Measurements from ENCODE around the gene ARMC2. TPM values are rescaled to one million over a fixed set of nuclear protein-coding genes. Genes with fewer than 3 reads are reported as not detected.
"Not testable (repeated sequence)": the region's sequence is repeated elsewhere in the genome, so short reads cannot be mapped to it uniquely, and the experiment has no call there.

Gene ARMC2
- total and polyA plus RNA-seq, 2 donors (not counting 1 experiment from before 2014, with no cell fraction given), result 4.8 to 9.9 TPM

GRCh38 chr6:108853077-108853476 lies 4.9 kb downstream of the ARMC2 start:
- H3K4me1 ChIP-seq (ENCODE audit: control insufficient read depth in 2 of 2, insufficient read depth in 2 of 2, low read length in 2 of 2), result peaks cover 5 to 7% of the 10 kb centered on the region in 2 donors
- H3K4me3 ChIP-seq (ENCODE audit: control extremely low read depth in 1 of 5, extremely low read depth in 1 of 5, insufficient read depth in 1 of 5, low read depth in 2 of 5, low read length in 4 of 5), result no peak overlapping the region
- Mint-ChIP-seq H3K27me3 (no peaks in the 10 kb centered on the region), H3K4me1 (peaks cover 6% of the 10 kb centered on the region), H3K9me3 (ENCODE audit: insufficient read depth) (peaks cover 3% of the 10 kb centered on the region), H3K27ac (no peak overlapping the region), H3K4me3 (no peak overlapping the region)
- no peak overlapping the region for H3K9ac ChIP-seq (ENCODE audit: low read length)
- no peak overlapping the region for H3K4me2 ChIP-seq (replicated peaks; ENCODE audit: low read depth, low read length, poor library complexity, severe bottlenecking)
- H3K9me3 ChIP-seq (ENCODE audit: control extremely low read depth in 1 of 3, control insufficient read depth in 2 of 3, insufficient read depth in 1 of 3, low read length in 2 of 3), result peaks cover 0 to 5% (median 4%) of the 10 kb centered on the region in 3 donors
- no peaks in the 10 kb centered on the region for H4K20me1 ChIP-seq (ENCODE audit: control insufficient read depth, insufficient read depth, low read length, poor library complexity, severe bottlenecking)
- no peaks in the 10 kb centered on the region for H3K79me2 ChIP-seq (ENCODE audit: control insufficient read depth, insufficient read depth, low read length)
- TF ChIP-seq, protein P1, sequence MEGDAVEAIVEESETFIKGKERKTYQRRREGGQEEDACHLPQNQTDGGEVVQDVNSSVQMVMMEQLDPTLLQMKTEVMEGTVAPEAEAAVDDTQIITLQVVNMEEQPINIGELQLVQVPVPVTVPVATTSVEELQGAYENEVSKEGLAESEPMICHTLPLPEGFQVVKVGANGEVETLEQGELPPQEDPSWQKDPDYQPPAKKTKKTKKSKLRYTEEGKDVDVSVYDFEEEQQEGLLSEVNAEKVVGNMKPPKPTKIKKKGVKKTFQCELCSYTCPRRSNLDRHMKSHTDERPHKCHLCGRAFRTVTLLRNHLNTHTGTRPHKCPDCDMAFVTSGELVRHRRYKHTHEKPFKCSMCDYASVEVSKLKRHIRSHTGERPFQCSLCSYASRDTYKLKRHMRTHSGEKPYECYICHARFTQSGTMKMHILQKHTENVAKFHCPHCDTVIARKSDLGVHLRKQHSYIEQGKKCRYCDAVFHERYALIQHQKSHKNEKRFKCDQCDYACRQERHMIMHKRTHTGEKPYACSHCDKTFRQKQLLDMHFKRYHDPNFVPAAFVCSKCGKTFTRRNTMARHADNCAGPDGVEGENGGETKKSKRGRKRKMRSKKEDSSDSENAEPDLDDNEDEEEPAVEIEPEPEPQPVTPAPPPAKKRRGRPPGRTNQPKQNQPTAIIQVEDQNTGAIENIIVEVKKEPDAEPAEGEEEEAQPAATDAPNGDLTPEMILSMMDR (IDR thresholded peaks at IDR 0.05), result no peak
- TF ChIP-seq EZH2 (IDR thresholded peaks at IDR 0.05; ENCODE audit: borderline replicate concordance, insufficient read depth, low read depth, low read length, poor library complexity, severe bottlenecking), result no peak
- ChIA-PET POLR2A (no interaction called here), CTCF (interaction anchor here (1.2 kb wide), 1 partner anchor 311 kb away, joined by 3 read pairs; no protein-coding TSS in a partner anchor)
- intact Hi-C loops (cut with micrococcal nuclease), result no loop called here
- H2AFZ ChIP-seq (ENCODE audit: insufficient read depth, low read depth, low read length, poor library complexity, severe bottlenecking), result no peak overlapping the region
- H3K27me3 ChIP-seq (replicated peaks in 1 of 4; ENCODE audit: control extremely low read depth in 1 of 4, control insufficient read depth in 3 of 4, insufficient read depth in 4 of 4, low read length in 3 of 4), result no peaks in the 10 kb centered on the region
- no peak for DNase-seq
- peaks cover 13 to 19% of the 10 kb centered on the region in 2 experiments for H3K36me3 ChIP-seq (replicated peaks in 1 of 2; ENCODE audit: control extremely low read depth in 1 of 2, control insufficient read depth in 1 of 2, extremely low read depth in 1 of 2, insufficient read depth in 2 of 2, low read length in 1 of 2)
- H3K27ac ChIP-seq (ENCODE audit: low read length in 2 of 2), result no peak overlapping the region
- ATAC-seq (ENCODE audit: low read depth), result no peak

DNA sequence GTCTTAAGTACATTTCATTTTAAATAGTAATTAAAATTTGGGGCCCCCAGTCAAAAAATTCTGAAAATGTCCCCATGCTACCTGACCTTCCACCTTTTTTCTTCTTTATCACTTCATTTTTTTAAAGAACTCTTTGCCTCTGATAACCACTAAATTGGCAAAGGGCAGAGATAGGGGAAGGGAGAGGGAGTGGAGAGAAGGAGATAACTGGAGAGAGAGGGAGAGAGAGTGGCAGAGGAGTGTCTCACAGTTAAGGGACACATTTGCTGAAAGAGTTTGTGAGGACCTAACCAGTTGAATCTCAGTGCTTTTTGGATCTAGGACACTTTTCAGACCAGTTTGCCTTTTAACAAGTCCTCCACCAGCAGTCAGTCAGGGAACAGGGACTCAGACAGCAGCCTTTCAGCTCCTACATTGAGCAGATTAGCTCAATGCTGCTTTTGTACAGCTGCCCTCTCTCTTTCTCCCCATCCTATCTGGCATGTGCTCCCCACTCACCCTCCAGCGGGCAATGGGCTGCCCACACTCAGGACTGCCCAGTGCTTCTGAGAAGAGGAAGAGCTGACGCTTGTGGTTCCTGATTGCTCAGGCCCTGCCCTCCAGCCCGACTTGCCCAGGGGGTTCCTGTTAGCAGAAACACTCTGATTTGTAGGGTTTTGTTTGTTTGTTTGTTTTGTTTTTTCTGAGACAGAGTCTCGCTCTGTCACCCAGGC lies 14.4 kb downstream of the ARMC2 start:
- intact Hi-C loops (cut with micrococcal nuclease), result no loop called here
- no peaks in the 10 kb centered on the region for H3K79me2 ChIP-seq (ENCODE audit: control insufficient read depth, insufficient read depth, low read length)
- ATAC-seq (ENCODE audit: low read depth), result no peak
- H4K20me1 ChIP-seq (ENCODE audit: control insufficient read depth, insufficient read depth, low read length, poor library complexity, severe bottlenecking), result no peaks in the 10 kb centered on the region
- WGBS (ENCODE audit: insufficient coverage), result 63% methylated on average over 4 of the region's 4 CpGs
- no peak overlapping the region for H2AFZ ChIP-seq (ENCODE audit: insufficient read depth, low read depth, low read length, poor library complexity, severe bottlenecking)
- H3K4me3 ChIP-seq (ENCODE audit: control extremely low read depth in 1 of 5, extremely low read depth in 1 of 5, insufficient read depth in 1 of 5, low read depth in 2 of 5, low read length in 4 of 5), result no peak overlapping the region
- H3K27ac ChIP-seq (ENCODE audit: low read length in 2 of 2), result no peak overlapping the region
- no peaks in the 10 kb centered on the region for H3K4me1 ChIP-seq (ENCODE audit: control insufficient read depth in 2 of 2, insufficient read depth in 2 of 2, low read length in 2 of 2)
- H3K27me3 ChIP-seq (replicated peaks in 1 of 4; ENCODE audit: control extremely low read depth in 1 of 4, control insufficient read depth in 3 of 4, insufficient read depth in 4 of 4, low read length in 3 of 4), result no peaks in the 10 kb centered on the region
- no peak for DNase-seq
- peaks cover 7 to 17% of the 10 kb centered on the region in 2 experiments for H3K36me3 ChIP-seq (replicated peaks in 1 of 2; ENCODE audit: control extremely low read depth in 1 of 2, control insufficient read depth in 1 of 2, extremely low read depth in 1 of 2, insufficient read depth in 2 of 2, low read length in 1 of 2)
- Mint-ChIP-seq H3K9me3 (ENCODE audit: insufficient read depth) (no peaks in the 10 kb centered on the region), H3K27ac (no peak overlapping the region), H3K4me3 (no peak overlapping the region), H3K27me3 (no peaks in the 10 kb centered on the region), H3K4me1 (no peaks in the 10 kb centered on the region)
- H3K9me3 ChIP-seq (ENCODE audit: control extremely low read depth in 1 of 3, control insufficient read depth in 2 of 3, insufficient read depth in 1 of 3, low read length in 2 of 3), result no peaks in the 10 kb centered on the region
- no peak overlapping the region for H3K4me2 ChIP-seq (replicated peaks; ENCODE audit: low read depth, low read length, poor library complexity, severe bottlenecking)
- no peak overlapping the region for H3K9ac ChIP-seq (ENCODE audit: low read length)
- POLR2A ChIA-PET, result no interaction called here
- CTCF ChIA-PET, result no interaction called here
- TF ChIP-seq, protein P1 (IDR thresholded peaks at IDR 0.05), result no peak
- no peak for TF ChIP-seq EZH2 (IDR thresholded peaks at IDR 0.05; ENCODE audit: borderline replicate concordance, insufficient read depth, low read depth, low read length, poor library complexity, severe bottlenecking)

DNA sequence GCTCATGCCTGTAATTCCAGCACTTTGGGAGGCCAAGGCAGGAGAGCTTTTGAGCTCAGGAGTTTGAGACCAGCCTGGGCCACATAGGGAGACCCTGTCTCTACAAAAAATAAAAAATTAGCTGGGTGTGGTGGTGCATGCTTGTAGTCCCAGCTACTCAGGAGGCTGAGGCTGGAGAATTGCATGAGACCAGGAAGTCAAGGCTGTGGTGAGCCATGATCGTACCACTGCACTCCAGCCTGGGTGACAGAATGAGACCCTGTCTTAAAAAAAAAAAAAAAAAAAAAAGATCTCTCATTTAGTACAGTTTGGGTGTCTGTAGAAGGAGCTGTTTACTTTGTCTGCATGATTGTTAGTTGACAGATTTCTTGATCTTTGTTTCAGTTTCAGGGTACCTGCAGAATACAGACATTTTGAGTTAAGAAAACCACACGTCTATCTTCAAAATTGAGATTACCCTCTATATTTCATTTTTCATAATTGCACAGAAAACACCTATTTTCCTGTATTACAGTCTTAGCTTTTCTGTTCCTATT lies 17.6 kb downstream of the ARMC2 start:
- H3K79me2 ChIP-seq (ENCODE audit: control insufficient read depth, insufficient read depth, low read length); ATAC-seq (ENCODE audit: low read depth); H3K4me1 Mint-ChIP-seq; DNase-seq; H3K27me3 Mint-ChIP-seq; H3K4me1 ChIP-seq (ENCODE audit: control insufficient read depth in 2 of 2, insufficient read depth in 2 of 2, low read length in 2 of 2); H3K9me3 ChIP-seq (ENCODE audit: control extremely low read depth in 1 of 3, control insufficient read depth in 2 of 3, insufficient read depth in 1 of 3, low read length in 2 of 3); H3K4me3 ChIP-seq (ENCODE audit: control extremely low read depth in 1 of 5, extremely low read depth in 1 of 5, insufficient read depth in 1 of 5, low read depth in 2 of 5, low read length in 4 of 5); H2AFZ ChIP-seq (ENCODE audit: insufficient read depth, low read depth, low read length, poor library complexity, severe bottlenecking); H3K27ac ChIP-seq (ENCODE audit: low read length in 2 of 2); H3K27ac Mint-ChIP-seq; POLR2A ChIA-PET; H4K20me1 ChIP-seq (ENCODE audit: control insufficient read depth, insufficient read depth, low read length, poor library complexity, severe bottlenecking); H3K27me3 ChIP-seq (replicated peaks in 1 of 4; ENCODE audit: control extremely low read depth in 1 of 4, control insufficient read depth in 3 of 4, insufficient read depth in 4 of 4, low read length in 3 of 4); H3K4me3 Mint-ChIP-seq; H3K4me2 ChIP-seq (replicated peaks; ENCODE audit: low read depth, low read length, poor library complexity, severe bottlenecking); H3K9ac ChIP-seq (ENCODE audit: low read length); H3K9me3 Mint-ChIP-seq (ENCODE audit: insufficient read depth); intact Hi-C loops (cut with micrococcal nuclease); H3K36me3 ChIP-seq (replicated peaks in 1 of 2; ENCODE audit: control extremely low read depth in 1 of 2, control insufficient read depth in 1 of 2, extremely low read depth in 1 of 2, insufficient read depth in 2 of 2, low read length in 1 of 2): not testable (repeated sequence)
- WGBS (ENCODE audit: insufficient coverage), result no CpG with 5 or more reads among the region's 2 CpGs
- CTCF ChIA-PET, result interaction anchor here (1.4 to 1.6 kb wide), 2 partner anchors 18 to 27 kb away, joined by 3 to 4 read pairs; partner anchors contain the start of gene ARMC2

Measured in B cell (primary cell).